ENCODE measurements around the gene SPTA1.
"Not testable (repeated sequence)": the region's sequence is repeated elsewhere in the genome, so short reads cannot be mapped to it uniquely, and the experiment has no call there.

The SPTA1 gene

GRCh38 chr1:158686111-158687009, at the start of gene SPTA1:
TSS of gene SPTA1 (minus strand) at chr1:158686715. CDS start at chr1:158686517, 198 bp downstream.
- in situ Hi-C loops (cut with HindIII; ENCODE audit: low sequenced_read_pairs): no loop called here

GRCh38 chr1:158735848-158736247, 49.3 kb upstream of the SPTA1 start:
- in situ Hi-C loops (cut with HindIII; ENCODE audit: low sequenced_read_pairs): no loop called here

GRCh38 chr1:158732524-158732923, 46.0 kb upstream of the SPTA1 start:
- in situ Hi-C loops (cut with HindIII; ENCODE audit: low sequenced_read_pairs): no loop called here

- in situ Hi-C loops (cut with HindIII; ENCODE audit: low sequenced_read_pairs): no loop called here
These were observed 45.2 kb upstream of the SPTA1 start for GRCh38 chr1:158731707-158732106.

GRCh38 chr1:158730453-158730852, 43.9 kb upstream of the SPTA1 start:
- in situ Hi-C loops (cut with HindIII; ENCODE audit: low sequenced_read_pairs): no loop called here

- in situ Hi-C loops (cut with HindIII; ENCODE audit: low sequenced_read_pairs): no loop called here
These were observed 42.2 kb upstream of the SPTA1 start for GRCh38 chr1:158728510-158729225.

- in situ Hi-C loops (cut with HindIII; ENCODE audit: low sequenced_read_pairs): no loop called here
These were observed 37.9 kb upstream of the SPTA1 start for GRCh38 chr1:158724442-158724841.

GRCh38 chr1:158720620-158721019, 34.1 kb upstream of the SPTA1 start, which contains the start of gene OR6K3:
TSS of gene OR6K3 (minus strand) at chr1:158720720. CDS start at chr1:158718115, 2,605 bp downstream.
- in situ Hi-C loops (cut with HindIII; ENCODE audit: low sequenced_read_pairs): no loop called here

- in situ Hi-C loops (cut with HindIII; ENCODE audit: low sequenced_read_pairs): no loop called here
These were observed 33.1 kb upstream of the SPTA1 start for GRCh38 chr1:158719664-158720063.

GRCh38 chr1:158717344-158717743, 30.8 kb upstream of the SPTA1 start:
- in situ Hi-C loops (cut with HindIII; ENCODE audit: low sequenced_read_pairs): no loop called here

- in situ Hi-C loops (cut with HindIII; ENCODE audit: low sequenced_read_pairs): no loop called here
These were observed 29.8 kb upstream of the SPTA1 start for GRCh38 chr1:158716335-158716734.

GRCh38 chr1:158714754-158715153, 28.2 kb upstream of the SPTA1 start:
- in situ Hi-C loops (cut with HindIII; ENCODE audit: low sequenced_read_pairs): no loop called here

GRCh38 chr1:158711098-158711497, 24.6 kb upstream of the SPTA1 start:
- in situ Hi-C loops (cut with HindIII; ENCODE audit: low sequenced_read_pairs): no loop called here

GRCh38 chr1:158706096-158706495, 19.6 kb upstream of the SPTA1 start:
- in situ Hi-C loops (cut with HindIII; ENCODE audit: low sequenced_read_pairs): no loop called here

- in situ Hi-C loops (cut with HindIII; ENCODE audit: low sequenced_read_pairs): no loop called here
These were observed 14.0 kb upstream of the SPTA1 start, which contains the start of gene OR6K2 for GRCh38 chr1:158700552-158700951. TSS of gene OR6K2 (minus strand) at chr1:158700652. CDS start at chr1:158700652, 0 bp downstream.

GRCh38 chr1:158694596-158694995, 8.1 kb upstream of the SPTA1 start:
- in situ Hi-C loops (cut with HindIII; ENCODE audit: low sequenced_read_pairs): no loop called here

- in situ Hi-C loops (cut with HindIII; ENCODE audit: low sequenced_read_pairs): no loop called here
These were observed 5.8 kb upstream of the SPTA1 start for GRCh38 chr1:158692356-158692755.

- in situ Hi-C loops (cut with HindIII; ENCODE audit: low sequenced_read_pairs): no loop called here
These were observed 5.4 kb upstream of the SPTA1 start for GRCh38 chr1:158691907-158692306.

- in situ Hi-C loops (cut with HindIII; ENCODE audit: low sequenced_read_pairs): not testable (repeated sequence)
These were observed 4.6 kb upstream of the SPTA1 start for GRCh38 chr1:158691149-158691548.

GRCh38 chr1:158689875-158690274, 3.4 kb upstream of the SPTA1 start:
- in situ Hi-C loops (cut with HindIII; ENCODE audit: low sequenced_read_pairs): no loop called here

GRCh38 chr1:158689110-158689509, 2.6 kb upstream of the SPTA1 start:
- in situ Hi-C loops (cut with HindIII; ENCODE audit: low sequenced_read_pairs): no loop called here

GRCh38 chr1:158688343-158688742, 1.8 kb upstream of the SPTA1 start:
- in situ Hi-C loops (cut with HindIII; ENCODE audit: low sequenced_read_pairs): not testable (repeated sequence)
